ENCODE measurements around the gene SETD3. TPM values are rescaled to one million over a fixed set of nuclear protein-coding genes. Genes with fewer than 3 reads are reported as not detected.

Gene SETD3
- total RNA-seq, 1 donor from 2014 or later = 67.4 TPM

DNA sequence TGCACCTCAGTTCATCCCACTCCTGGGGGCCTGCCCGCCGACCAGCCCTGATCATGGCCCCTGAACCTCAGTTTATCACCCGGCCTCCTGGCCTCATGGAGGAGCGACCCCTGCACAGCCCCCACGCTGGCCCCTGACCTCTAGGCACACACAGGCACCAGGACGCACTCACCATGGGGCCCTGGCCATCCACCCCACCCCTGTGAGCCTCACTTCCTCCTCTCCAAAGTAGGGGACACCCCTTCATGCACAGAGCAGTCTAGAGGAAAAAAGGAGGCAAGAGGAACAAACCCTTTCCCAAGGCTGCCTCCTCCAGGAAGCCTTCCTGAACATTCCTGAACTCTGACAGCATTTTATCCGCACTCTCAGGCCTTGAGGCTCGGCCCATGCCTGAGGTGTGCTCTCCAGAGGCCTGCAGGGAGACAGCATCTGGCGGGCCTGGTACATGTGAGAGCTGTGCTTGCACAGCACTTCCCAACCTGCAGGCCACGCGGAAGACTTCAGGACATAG is 40.0 kb upstream of the SETD3 start:
- no peaks in the 10 kb centered on the region for H3K36me3 Mint-ChIP-seq (ENCODE audit: low read depth, unreplicated experiment)
- TF ChIP-seq, protein P1, sequence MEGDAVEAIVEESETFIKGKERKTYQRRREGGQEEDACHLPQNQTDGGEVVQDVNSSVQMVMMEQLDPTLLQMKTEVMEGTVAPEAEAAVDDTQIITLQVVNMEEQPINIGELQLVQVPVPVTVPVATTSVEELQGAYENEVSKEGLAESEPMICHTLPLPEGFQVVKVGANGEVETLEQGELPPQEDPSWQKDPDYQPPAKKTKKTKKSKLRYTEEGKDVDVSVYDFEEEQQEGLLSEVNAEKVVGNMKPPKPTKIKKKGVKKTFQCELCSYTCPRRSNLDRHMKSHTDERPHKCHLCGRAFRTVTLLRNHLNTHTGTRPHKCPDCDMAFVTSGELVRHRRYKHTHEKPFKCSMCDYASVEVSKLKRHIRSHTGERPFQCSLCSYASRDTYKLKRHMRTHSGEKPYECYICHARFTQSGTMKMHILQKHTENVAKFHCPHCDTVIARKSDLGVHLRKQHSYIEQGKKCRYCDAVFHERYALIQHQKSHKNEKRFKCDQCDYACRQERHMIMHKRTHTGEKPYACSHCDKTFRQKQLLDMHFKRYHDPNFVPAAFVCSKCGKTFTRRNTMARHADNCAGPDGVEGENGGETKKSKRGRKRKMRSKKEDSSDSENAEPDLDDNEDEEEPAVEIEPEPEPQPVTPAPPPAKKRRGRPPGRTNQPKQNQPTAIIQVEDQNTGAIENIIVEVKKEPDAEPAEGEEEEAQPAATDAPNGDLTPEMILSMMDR (IDR thresholded peaks at IDR 0.05; ENCODE audit: unreplicated experiment) = no peak
- no peak for DNase-seq (ENCODE audit: low spot score)
- no peaks in the 10 kb centered on the region for H3K9me3 Mint-ChIP-seq (ENCODE audit: unreplicated experiment)
- H3K27me3 Mint-ChIP-seq (ENCODE audit: unreplicated experiment) = peaks cover 16% of the 10 kb centered on the region
- H3K4me1 Mint-ChIP-seq (ENCODE audit: unreplicated experiment) = peaks cover 4% of the 10 kb centered on the region
- H3K27ac Mint-ChIP-seq (ENCODE audit: unreplicated experiment) = no peak overlapping the region
- H3K4me3 Mint-ChIP-seq (ENCODE audit: unreplicated experiment) = no peak overlapping the region

DNA sequence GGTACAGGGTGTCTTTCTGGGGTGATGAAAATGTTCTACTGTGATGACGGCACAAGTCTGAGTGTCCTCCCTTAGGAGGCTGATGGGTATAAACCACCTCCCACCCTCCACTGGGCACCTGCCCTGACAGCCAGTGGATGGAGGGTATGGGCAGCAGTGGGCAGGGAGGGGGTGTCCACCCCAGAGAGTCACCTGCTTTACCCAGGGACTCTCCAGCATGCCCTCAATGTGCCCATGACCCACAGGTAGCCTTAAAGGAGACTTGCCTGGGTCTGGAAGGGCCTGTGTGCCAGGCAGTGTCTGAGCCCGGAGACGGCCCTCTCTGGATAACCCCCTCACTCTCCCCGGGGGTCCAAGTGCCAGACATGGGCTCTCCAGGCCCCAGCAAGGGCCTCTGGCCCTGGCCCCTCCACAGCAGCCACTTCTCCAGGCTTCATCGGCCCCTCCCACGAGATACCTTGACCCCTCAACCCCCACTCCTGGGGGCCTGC is 39.3 kb upstream of the SETD3 start:
- H3K36me3 Mint-ChIP-seq (ENCODE audit: low read depth, unreplicated experiment) = no peaks in the 10 kb centered on the region
- no peak for DNase-seq (ENCODE audit: low spot score)
- peaks cover 18% of the 10 kb centered on the region for H3K27me3 Mint-ChIP-seq (ENCODE audit: unreplicated experiment)
- no peak overlapping the region for H3K4me3 Mint-ChIP-seq (ENCODE audit: unreplicated experiment)
- no peak overlapping the region for H3K27ac Mint-ChIP-seq (ENCODE audit: unreplicated experiment)
- no peaks in the 10 kb centered on the region for H3K9me3 Mint-ChIP-seq (ENCODE audit: unreplicated experiment)
- TF ChIP-seq, protein P1 (IDR thresholded peaks at IDR 0.05; ENCODE audit: unreplicated experiment) = no peak
- peaks cover 4% of the 10 kb centered on the region for H3K4me1 Mint-ChIP-seq (ENCODE audit: unreplicated experiment)

DNA sequence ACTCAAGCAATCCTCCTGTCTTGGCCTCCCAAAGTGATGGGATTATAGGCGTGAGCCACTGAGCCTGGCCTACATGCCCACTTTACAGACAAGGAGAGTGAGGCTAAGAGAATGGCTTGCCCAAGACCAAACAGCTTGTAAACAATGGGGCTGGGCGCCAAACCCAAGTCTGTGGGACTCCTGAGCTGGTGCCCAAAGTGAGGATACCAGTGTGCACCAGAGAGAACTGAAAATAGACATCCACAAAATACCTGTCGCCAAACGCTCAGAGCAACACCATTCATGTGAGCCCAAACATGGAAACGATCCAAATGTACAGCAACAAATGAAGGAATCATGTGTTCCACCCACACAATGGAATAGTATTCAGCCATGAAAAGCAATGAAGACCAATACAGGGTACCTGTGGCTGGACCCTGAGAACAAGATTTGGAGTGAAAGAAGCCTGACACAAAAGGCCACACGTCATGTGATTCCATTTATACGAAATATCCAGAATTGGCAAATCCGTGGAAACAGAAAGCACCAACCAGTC is 38.8 kb upstream of the SETD3 start:
- H3K36me3 Mint-ChIP-seq (ENCODE audit: low read depth, unreplicated experiment) = no peaks in the 10 kb centered on the region
- H3K27me3 Mint-ChIP-seq (ENCODE audit: unreplicated experiment) = peaks cover 18% of the 10 kb centered on the region
- no peak overlapping the region for H3K4me3 Mint-ChIP-seq (ENCODE audit: unreplicated experiment)
- H3K4me1 Mint-ChIP-seq (ENCODE audit: unreplicated experiment) = peaks cover 4% of the 10 kb centered on the region
- DNase-seq (ENCODE audit: low spot score) = no peak
- H3K9me3 Mint-ChIP-seq (ENCODE audit: unreplicated experiment) = no peaks in the 10 kb centered on the region
- TF ChIP-seq, protein P1 (IDR thresholded peaks at IDR 0.05; ENCODE audit: unreplicated experiment) = no peak
- peak overlapping the region; percentile 37 for H3K27ac Mint-ChIP-seq (ENCODE audit: unreplicated experiment)

DNA sequence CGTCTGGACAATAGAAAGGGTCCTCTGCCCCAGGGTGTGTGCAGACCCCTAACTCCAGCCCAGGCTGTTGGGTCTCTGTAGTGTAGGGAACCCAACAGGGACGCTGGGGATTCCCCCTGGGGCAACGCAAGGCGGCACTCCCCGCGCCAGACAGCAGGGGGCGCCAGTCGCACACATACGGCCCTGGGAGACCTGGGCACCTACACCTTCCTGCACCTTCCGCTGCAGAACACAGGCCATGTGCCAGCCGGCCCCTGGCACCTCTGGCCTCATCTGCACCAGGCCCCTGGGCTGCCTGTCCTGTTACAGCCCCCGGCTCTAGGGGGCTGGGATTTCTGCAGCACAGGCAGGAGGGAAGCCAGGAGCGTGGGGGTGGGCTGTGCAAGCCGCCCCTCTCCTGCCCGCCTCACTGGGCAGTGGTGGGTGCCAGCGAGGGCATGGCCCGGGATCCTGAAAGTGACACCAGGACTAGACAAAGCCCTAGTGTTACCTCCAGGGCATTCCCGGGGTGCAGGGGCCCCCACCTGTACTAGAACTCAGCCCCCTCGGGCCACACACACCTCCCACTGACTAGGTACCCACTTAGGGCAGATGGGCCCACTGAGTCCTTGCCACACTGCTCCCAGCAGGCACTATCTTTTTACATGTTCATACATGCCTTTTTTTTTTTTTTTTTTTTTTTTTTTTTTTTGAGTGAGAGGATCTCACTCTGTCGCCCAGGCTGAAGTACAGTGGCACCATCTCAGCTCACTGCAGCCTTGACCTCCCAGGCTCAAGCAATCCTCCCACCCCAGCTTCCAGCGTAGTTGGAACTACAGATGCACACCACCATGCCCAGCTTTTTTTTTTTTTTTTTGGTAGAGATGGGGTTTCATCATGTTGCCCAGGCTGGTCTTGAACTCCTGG is 38.0 kb upstream of the SETD3 start:
- peak; percentile 84 for DNase-seq (ENCODE audit: low spot score)
- H3K27ac Mint-ChIP-seq (ENCODE audit: unreplicated experiment) = no peak overlapping the region
- H3K4me3 Mint-ChIP-seq (ENCODE audit: unreplicated experiment) = no peak overlapping the region
- TF ChIP-seq, protein P1 (IDR thresholded peaks at IDR 0.05; ENCODE audit: unreplicated experiment) = peak; percentile 99
- no peaks in the 10 kb centered on the region for H3K9me3 Mint-ChIP-seq (ENCODE audit: unreplicated experiment)
- H3K27me3 Mint-ChIP-seq (ENCODE audit: unreplicated experiment) = peaks cover 15% of the 10 kb centered on the region
- peaks cover 2% of the 10 kb centered on the region for H3K36me3 Mint-ChIP-seq (ENCODE audit: low read depth, unreplicated experiment)
- no peaks in the 10 kb centered on the region for H3K4me1 Mint-ChIP-seq (ENCODE audit: unreplicated experiment)
